ENCODE data around the gene CTDP1.
"Not testable (repeated sequence)": the region's sequence is repeated elsewhere in the genome, so short reads cannot be mapped to it uniquely, and the experiment has no call there.

Gene CTDP1

DNA sequence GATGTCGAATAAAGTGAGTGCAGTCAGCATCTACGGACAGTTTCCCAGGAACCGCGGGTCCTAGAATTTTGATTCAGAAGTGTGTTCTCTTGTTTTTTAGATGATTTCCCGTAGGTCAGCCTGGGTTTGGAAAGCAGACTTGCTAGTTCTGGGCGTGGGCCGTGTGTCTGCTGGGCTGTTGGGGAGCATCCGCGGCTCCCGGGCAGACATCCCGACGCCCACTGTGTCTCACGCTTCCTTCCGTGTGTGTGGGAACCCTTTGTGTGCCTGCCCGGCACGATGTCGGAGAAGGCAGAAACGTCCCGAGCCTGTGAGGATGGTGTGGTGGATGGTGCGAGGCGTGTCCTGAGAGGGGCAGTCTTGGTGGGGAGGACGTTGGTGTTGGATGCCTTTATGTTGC lies 18.4 kb downstream of the CTDP1 start:
- no peak for DNase-seq (ENCODE audit: low read depth in 2 of 2)

DNA sequence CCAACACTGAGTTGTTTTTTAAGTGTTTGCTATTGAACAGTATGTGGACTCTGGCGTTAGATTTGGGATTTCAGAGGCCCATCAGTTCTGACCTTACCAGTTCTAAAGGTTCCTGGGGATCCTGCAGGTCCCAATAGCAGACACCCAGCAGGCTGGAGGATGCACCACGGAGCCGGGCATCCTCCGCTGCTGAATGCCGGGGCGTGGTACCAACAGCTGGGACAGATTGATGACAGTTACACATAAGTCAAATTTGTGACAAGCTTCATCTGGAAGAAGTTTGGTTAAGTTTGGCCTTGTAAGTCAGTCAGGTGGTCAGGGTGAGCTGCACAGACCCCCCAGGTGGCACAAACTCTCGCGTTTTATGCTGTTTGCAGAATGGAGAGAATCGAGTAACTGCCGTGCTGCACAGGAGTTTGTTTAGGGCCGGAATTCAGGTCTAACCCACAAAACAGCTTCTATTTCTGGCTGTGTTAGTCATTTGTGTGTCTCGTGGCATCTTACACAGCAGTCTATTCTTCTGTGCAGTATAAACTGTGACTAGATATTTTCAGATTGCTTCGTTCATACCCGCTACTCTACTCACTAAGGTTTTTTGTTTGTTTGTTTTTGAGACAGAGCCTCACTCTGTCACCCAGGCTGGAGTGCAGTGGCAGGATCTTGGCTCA lies 19.2 kb downstream of the CTDP1 start:
- no peak for DNase-seq (ENCODE audit: low read depth in 2 of 2)

DNA sequence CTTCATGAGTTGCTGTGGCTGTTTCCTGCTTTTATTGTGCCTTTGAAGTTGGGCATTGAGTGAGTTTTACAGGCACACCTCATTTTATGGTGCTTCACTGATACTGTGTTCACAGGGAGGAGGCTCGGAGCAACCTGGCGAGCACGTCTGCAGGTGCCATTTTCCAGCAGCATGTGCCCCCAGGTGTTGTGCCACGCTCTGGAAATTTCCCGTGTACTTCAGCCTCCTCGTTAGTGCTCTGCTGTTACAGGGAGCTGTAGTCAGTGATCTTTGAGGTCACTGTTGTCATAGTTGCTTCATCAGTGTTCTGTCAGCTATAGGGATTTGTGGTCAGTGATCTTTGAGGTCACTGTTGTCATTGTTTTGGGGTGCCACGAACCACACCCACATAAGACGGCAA lies 20.1 kb downstream of the CTDP1 start:
- DNase-seq (ENCODE audit: low read depth in 2 of 2), result no peak

DNA sequence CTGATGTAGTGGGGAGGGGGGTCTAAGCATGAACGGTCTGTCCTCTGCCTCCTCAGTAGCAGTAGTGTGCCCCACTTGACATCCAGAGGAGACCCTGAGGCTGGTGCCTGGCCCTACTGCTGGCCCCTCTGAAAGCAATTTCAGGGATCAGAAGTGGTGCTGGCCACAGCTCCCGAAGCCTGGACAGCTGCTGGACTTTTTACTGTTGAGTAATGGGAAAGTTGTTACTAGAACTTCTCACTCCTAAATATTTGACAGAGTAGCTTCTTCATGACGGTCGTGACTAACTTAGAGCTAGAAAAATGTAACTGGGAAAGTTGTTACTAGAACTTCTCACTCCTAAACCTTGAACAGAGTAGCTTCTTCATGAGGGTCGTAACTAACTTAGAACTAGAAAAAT lies 23.3 kb downstream of the CTDP1 start:
- DNase-seq (ENCODE audit: low read depth in 2 of 2), result no peak

DNA sequence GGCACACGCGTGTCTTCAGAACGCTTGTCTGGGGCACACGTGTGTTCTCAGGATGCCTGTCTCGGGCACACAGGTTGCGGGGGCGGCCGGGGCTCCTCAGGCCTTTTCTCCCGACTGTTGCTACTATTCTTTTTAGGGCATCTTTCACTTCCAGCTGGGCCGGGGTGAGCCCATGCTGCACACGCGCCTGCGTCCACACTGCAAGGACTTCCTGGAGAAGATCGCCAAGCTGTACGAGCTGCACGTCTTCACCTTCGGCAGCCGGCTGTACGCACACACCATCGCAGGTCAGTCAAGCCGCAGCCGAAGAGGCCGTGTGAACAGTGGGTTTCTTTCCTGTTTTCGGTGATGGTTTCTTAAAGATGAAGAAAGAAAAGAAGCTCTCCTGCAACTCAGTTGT lies 25.0 kb downstream of the CTDP1 start:
- no peak for DNase-seq (ENCODE audit: low read depth in 2 of 2)

DNA sequence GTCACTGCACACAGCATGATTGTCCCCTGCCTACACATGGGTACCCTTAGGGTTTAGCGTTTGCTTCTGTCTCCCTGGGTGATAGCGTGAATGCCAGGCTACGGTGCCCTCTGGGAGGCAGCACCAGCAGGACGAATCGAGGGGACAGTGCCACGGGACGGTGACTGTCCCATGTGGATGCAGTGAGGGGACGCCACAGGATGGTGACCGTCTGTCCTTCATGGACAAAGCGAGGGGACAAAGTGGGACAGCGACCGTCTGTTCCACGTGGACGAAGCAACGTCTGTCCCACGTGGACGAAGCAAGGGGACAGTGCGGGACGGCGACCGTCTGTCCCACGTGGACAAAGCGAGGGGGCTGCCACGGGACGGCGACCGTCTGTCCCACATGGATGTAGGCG lies 25.7 kb downstream of the CTDP1 start:
- DNase-seq (ENCODE audit: low read depth in 2 of 2), result no peak

DNA sequence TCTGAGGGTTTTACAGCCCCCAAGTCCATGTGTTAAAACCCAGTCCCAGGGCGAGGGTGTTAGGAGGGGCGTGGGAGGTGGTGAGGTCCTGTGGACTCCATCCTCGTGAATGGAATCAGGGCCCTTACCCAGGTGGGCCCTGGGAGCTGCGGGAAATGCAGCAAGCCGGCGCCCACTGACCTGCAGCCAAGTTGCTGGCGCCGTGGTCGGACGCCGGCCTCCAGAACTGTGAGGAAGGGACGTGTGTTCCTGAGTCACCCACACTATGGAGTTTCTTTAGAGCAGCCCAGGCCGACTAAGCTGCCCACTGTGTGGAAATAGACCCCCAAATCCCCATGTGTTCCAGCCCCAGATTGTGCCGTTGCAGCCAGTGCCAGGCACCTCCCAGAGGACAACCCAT lies 26.4 kb downstream of the CTDP1 start:
- no peak for DNase-seq (ENCODE audit: low read depth in 2 of 2)

DNA sequence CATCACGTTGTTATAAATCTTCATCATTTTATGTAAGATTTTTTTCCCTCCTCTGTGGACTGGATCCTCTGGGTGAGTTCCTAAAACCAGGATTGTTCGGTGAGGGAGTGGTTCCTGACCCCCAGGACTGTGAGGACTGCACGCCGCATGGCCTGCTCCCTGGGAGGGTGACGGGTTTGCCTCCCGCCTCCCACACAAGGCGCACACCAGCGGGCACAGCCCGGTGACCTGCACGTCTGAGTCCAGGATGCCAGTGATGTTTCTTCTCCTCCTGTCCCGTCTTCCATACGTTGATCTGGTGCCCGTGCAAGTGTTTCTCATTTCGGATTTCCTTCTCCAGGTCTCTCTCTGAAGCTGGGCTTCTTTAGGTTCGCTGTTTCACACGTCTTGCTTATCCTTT lies 27.1 kb downstream of the CTDP1 start:
- DNase-seq (ENCODE audit: low read depth in 2 of 2), result no peak

DNA sequence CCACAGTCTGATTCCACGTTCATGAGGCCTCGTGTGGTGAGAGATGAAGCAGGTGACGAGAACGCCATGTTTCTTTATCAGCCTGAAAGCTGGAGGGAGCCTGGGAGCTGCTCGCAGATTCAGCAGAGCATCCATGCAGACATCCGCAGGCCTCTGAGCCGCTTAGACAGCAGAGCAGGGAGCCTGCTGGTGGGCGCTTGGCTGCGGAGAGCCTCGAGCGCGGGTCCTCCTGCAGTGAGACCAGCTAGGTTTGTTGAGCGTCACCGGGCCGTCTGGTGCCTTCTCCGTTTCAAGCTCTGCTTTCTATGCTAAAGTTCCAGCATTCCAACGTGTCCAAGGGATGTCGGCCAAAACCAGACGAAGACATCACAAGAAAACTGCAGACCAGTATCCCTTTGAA lies 27.6 kb downstream of the CTDP1 start:
- no peak for DNase-seq (ENCODE audit: low read depth in 2 of 2)

DNA sequence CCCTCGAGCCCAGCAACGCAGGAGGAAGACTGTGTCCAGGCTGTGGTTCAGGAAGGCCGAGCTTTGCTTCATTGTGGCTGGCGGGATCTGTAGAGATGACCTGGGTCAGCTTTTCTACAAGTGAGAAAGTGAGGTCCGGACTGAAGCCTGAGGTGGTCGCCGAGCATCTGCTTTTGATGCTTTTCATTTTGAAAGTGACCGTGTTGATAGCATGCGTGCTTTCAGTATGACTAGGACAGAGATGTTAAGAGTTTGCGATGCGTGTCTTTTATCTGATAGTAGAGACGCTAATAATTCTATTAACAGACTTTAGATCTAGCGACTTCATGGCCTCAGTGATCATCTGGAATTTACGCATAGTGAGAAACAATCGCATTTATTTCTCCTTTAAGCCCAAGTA lies 28.1 kb downstream of the CTDP1 start:
- no peak for DNase-seq (ENCODE audit: low read depth in 2 of 2)

DNA sequence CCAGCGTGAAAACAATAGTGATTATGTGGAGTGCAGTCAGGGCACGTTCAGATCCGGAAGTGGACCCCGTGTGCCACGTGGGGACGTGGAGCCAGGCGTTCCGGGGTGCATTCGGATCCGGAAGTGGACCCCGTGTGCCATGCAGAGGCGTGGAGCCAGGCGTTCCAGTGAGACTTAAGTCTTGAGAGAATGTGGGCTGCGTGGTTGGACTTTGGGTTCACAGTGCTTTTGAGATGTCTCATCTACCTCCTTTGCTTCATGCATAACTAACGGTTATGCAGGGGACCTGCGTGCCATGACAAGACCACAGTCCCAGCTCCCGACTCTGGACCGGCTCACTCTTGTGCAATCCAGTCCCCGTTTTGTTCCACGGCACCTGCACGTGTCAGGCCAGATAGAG lies 28.8 kb downstream of the CTDP1 start:
- no peak for DNase-seq (ENCODE audit: low read depth in 2 of 2)

DNA sequence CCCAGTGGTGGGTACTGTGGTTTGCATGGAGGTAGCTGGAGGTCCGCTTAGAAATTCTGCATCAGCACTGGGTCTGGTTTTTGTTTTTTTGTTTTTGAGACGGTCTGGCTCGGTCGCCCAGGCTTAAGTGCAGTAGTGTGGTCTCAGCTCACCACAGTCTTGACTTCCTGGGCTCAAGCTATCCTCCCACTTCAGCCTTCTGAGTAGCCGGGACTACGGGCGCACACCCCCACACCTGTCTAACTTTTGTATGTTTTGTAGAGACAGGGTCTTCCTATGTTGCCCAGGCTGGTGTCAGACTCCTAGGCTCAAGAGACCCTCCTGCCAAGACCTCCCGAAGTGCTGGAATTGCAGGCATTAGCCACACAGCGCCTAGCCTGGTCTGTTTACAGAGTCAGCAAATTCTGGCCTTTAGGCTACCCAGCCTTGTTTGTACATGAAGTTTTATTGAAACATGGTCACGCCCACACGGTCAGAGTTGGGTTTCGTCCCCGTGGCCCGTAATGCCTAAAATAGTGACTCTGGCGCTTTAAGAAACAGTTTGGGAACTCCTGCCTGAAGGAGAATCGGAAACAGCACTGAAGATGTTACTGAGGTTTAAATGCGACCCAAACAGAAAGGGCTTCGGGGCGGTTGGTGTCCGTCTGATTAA lies 32.7 kb downstream of the CTDP1 start:
- no peak for DNase-seq (ENCODE audit: low read depth in 2 of 2)

DNA sequence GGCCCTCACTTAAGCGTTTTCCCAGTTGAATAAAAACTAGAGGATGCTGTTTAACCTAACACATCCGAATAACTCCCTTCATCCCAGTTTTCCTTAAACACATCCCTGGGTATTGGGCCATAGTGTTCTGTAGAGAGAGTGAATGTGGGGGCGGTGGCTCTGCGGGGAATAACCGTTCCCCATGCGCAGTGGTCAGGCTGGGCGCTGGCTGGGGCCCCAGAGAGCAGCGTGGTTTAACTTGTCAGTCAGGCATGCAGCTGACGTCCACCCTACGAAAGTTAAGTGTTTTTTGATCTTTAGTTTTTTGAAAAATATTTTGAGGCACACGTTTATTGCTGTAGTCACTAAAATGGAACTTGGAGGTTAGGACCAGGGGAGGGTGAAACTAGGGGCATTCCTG lies 33.7 kb downstream of the CTDP1 start:
- DNase-seq (ENCODE audit: low read depth in 2 of 2), result no peak

DNA sequence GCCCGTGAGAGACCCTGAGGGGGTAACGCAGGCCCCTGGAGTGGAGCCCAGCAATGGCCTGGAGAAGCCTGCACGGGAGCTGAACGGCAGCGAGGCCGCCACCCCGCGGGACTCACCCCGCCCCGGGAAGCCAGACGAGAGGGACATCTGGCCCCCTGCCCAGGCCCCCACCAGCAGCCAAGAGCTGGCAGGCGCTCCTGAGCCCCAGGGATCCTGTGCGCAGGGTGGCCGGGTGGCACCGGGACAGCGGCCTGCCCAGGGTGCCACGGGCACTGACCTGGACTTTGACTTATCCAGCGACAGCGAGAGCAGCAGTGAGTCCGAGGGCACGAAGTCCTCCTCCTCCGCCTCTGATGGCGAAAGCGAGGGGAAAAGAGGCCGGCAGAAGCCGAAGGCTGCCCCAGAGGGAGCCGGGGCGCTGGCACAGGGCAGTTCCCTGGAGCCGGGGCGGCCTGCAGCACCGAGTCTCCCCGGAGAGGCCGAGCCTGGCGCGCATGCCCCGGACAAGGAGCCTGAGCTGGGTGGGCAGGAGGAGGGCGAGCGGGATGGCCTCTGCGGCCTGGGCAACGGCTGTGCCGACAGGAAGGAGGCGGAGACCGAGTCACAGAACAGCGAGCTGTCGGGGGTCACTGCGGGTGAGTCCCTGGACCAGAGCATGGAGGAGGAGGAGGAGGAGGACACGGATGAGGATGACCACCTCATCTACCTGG lies 35.1 kb downstream of the CTDP1 start:
- no peak for DNase-seq (ENCODE audit: low read depth in 2 of 2)

DNA sequence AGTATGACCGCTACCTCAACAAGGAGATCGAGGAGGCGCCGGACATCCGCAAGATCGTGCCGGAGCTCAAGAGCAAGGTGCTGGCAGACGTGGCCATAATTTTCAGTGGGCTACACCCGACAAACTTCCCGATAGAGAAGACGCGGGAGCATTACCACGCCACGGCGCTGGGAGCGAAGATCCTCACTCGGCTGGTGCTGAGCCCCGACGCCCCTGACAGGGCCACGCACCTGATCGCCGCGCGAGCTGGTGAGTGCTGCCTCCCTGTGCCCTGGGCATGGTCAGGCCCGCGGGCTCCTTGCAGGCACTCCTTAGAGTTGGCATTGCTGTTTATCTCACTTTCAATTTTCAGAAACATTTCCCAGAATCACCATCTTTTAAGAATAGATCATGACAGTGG lies 35.7 kb downstream of the CTDP1 start:
- no peak for DNase-seq (ENCODE audit: low read depth in 2 of 2)

DNA sequence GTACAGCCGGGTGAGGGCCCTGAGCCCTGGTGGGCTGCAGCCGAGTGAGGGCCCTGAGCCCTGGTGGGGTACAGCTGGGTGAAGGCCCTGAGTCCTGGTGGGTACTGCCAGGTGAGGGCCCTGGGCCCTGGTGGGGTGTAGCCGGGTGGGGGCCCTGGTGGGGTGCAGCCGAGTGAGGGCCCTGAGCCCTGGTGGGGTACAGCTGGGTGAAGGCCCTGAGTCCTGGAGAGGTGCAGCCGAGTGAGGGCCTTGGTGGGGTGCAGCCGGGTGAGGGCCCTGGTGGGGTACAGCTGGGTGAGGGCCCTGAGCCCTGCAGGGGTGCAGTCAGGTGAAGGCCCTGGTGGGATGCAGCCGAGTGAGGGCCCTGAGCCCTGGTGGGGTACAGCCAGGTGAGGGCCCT lies 37.5 kb downstream of the CTDP1 start:
- no peak for DNase-seq (ENCODE audit: low read depth in 2 of 2)

DNA sequence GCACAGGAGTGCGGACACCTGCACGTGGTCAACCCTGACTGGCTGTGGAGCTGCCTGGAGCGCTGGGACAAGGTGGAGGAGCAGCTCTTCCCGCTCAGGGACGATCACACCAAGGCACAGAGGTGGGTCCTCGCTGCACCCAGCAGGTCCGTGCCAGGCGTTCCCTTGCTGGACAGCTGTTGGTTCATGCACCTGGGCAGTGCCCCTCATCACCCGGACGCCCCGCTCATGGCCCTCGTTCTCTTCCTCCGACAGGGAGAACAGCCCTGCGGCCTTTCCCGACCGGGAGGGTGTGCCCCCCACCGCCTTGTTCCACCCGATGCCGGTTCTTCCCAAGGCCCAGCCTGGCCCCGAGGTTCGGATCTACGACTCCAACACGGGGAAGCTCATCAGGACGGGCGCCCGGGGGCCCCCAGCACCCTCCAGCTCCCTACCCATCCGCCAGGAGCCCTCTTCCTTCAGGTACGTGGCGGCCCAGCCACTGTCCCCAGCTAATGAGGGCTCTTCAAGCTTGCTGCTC lies 38.0 kb downstream of the CTDP1 start:
- no peak for DNase-seq (ENCODE audit: low read depth in 2 of 2)

DNA sequence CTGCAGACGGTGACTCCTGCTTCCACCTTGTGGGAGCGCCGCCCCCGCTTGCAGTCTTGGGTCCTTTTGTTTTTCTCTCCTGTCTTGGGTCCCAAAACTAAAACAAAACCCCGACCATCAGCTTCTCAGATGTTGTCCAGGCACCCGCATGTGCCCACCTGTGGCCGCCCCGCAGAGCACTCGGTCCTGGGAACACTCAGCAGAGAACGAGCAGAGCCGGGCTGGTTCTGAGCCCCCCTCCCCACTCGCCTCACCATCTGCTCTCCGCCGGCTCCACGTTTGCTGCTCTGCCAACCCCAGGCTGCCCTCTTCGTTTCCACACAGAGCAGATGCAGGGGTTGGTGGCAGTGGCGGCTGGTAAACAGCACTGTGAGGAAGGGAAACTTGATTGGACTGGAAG lies 38.5 kb downstream of the CTDP1 start:
- no peak for DNase-seq (ENCODE audit: low read depth in 2 of 2)

DNA sequence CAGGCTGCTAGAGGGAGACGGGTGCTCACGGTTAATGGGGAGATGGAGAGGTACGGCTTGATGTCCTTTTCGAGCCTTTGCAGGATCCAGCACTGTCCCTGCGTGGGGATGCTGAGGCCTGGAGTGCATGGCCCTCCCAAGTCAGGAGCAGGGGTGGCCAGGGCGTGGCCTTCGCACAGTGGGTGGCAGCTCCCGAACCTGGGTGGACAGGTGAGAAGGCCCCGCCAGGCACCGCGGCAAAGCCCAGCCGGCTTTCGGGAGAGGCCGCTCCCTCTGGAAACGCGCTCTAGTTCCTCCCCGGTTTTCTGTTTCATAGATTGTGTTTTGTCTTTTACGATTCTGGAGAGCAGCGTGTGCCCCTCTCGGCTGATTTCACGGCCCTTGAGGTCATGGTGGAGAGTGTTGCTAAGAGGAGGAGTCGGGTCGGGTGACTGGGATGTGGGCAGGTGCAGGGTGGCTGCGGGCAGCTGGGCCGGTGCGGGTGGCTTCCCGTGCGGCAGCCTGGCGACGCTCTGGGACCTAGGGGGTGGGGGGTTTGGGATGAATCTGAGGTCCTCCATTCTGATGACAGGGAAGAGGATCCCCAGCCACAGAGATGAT lies 39.4 kb downstream of the CTDP1 start:
- DNase-seq (ENCODE audit: low read depth in 2 of 2), result no peak

DNA sequence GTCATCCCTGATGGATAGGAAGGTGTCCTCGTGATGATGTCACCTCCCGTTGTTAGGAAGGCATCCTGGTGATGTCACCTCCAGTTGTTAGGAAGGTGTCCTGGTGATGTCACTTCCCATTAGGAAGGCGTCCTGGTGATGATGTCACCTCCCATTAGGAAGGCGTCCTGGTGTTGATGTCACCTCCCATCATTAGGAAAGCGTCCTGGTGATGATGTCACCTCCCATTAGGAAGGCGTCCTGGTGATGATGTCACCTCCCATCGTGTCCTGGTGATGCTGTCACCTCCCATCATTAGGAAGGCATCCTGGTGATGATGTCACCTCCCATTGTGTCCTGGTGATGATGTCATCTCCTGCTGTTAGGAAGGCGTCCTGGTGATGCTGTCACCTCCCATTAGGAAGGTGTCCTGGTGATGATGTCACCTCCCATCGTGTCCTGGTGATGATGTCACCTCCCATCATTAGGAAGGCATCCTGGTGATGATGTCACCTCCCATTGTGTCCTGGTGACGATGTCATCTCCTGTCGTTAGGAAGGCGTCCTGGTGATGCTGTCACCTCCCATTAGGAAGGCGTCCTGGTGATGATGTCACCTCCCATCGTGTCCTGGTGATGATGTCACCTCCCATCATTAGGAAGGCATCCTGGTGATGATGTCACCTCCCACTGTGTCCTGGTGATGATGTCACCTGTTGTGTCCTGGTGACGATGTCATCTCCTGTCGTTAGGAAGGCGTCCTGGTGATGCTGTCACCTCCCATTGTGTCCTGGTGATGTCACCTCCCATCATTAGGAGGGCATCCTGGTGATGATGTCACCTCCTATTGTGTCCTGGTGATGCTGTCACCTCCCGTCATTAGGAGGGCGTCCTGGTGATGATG lies 40.1 kb downstream of the CTDP1 start:
- not testable (repeated sequence) for DNase-seq (ENCODE audit: low read depth in 2 of 2)

DNA sequence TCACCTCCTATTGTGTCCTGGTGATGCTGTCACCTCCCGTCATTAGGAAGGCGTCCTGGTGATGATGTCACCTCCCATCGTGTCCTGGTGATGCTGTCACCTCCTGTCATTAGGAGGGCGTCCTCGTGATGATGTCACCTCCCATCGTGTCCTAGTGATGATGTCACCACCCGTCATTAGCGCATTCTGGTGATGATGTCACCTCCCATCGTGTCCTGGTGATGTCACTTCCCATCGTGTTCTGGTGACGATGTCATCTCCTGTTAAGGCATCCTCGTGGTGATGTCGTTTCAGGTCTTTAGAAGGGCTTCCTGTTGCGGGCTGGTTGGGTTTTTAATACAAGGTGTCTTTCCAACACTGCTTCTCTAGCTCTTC lies 40.7 kb downstream of the CTDP1 start:
- no peak for DNase-seq (ENCODE audit: low read depth in 2 of 2)

DNA sequence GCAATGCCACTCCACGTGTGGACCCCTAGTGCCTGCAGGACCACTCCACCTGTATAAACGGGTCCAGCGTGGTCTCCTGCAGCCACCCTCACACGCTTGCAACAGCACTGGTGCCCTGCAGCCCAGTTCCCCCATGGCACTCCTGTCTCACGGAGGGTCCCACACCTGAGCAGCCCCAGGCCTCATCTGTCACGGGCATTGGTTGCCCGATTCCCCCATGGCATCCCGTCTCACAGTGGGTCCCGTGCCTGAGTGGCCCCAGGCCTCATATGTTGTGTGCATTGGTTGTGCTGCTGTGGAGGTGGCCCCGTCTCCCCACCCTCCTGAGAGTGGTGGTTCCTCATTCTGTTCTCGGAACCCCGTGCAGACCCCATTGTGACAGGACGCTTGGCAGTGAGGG lies 43.4 kb downstream of the CTDP1 start:
- DNase-seq (ENCODE audit: low read depth in 2 of 2), result no peak
